SK-N-SH treated with all-trans-retinoic acid at 6 μM for 48 hours (cell line): ENCODE measurements around the gene CADM1.

Experiments used
- ATAC-seq: fragments of 200-7000 bp; cut with Tn5 transposase; 3 replicates; pipeline ENCODE4 v1.9.1; 2020; ENCODE audit warnings: mild to moderate bottlenecking, moderate library complexity
- ARNTL ChIP-seq: fragments of 450-650 bp; formaldehyde crosslinking; IDR thresholded peaks from 2 replicates; pipeline ENCODE4 v1.5.0; 2020; ENCODE audit warnings: low read depth, mild to moderate bottlenecking, moderate library complexity, borderline replicate concordance
- BACH2 ChIP-seq: fragments of 250-450 bp; sonication (Bioruptor Pico); IDR thresholded peaks from 2 replicates; pipeline ENCODE4 v1.9.0; 2021; ENCODE audit warnings: mild to moderate bottlenecking, borderline replicate concordance
- CSDC2 ChIP-seq: fragments of 250-450 bp; sonication (Bioruptor Pico); IDR thresholded peaks from 2 replicates; pipeline ENCODE4 v1.5.0; 2020; ENCODE audit warnings: mild to moderate bottlenecking, moderate library complexity
- ESRRG ChIP-seq: fragments of 250-450 bp; sonication (Bioruptor Pico); IDR thresholded peaks from 2 replicates; pipeline ENCODE4 v1.6.1; 2021; ENCODE audit warnings: mild to moderate bottlenecking
- GLIS3 ChIP-seq: fragments of 250-450 bp; sonication (Bioruptor Pico); IDR thresholded peaks from 2 replicates; pipeline ENCODE4 v1.5.0; 2020; ENCODE audit warnings: mild to moderate bottlenecking, moderate library complexity
- ISL1 ChIP-seq: fragments of 250-450 bp; sonication (Bioruptor Pico); IDR thresholded peaks from 2 replicates; pipeline ENCODE4 v2.1.2; 2022; ENCODE audit warnings: mild to moderate bottlenecking, moderate library complexity
- TCF4 ChIP-seq: fragments of 250-450 bp; sonication (Bioruptor Pico); IDR thresholded peaks from 2 replicates; pipeline ENCODE4 v1.8.0; 2021; ENCODE audit warnings: mild to moderate bottlenecking, moderate library complexity, borderline replicate concordance
- TOX ChIP-seq: fragments of 250-450 bp; sonication (Bioruptor Pico); IDR thresholded peaks from 2 replicates; pipeline ENCODE4 v1.8.0; 2021; ENCODE audit warnings: mild to moderate bottlenecking, moderate library complexity, borderline replicate concordance
- ZFP3 ChIP-seq: fragments of 250-450 bp; sonication (Bioruptor Pico); IDR thresholded peaks from 2 replicates; pipeline ENCODE4 v1.5.0; 2020; ENCODE audit warnings: mild to moderate bottlenecking, moderate library complexity
- ZNF565 ChIP-seq: fragments of 450-650 bp; formaldehyde crosslinking; conservative IDR thresholded peaks from 2 replicates; pipeline ENCODE4 v1.5.0; 2020; ENCODE audit warnings: low read depth, mild to moderate bottlenecking, moderate library complexity
- ZNF8 ChIP-seq: fragments of 450-650 bp; formaldehyde crosslinking; IDR thresholded peaks from 2 replicates; pipeline ENCODE4 v1.5.0; 2020; ENCODE audit warnings: mild to moderate bottlenecking, moderate library complexity
- TF ChIP-seq, protein P1 (sequence below): fragments of 250-450 bp; sonication (Bioruptor Pico); IDR thresholded peaks from 2 replicates; pipeline ENCODE4 v1.5.1; 2021; ENCODE audit warnings: mild to moderate bottlenecking, moderate library complexity
- TF ChIP-seq, protein P2 (sequence below): fragments of 250-450 bp; sonication (Bioruptor Pico); IDR thresholded peaks from 2 replicates; pipeline ENCODE4 v1.8.0; 2020; ENCODE audit warnings: mild to moderate bottlenecking, moderate library complexity, borderline replicate concordance
- TF ChIP-seq, protein P3 (sequence below): fragments of 250-450 bp; sonication (Bioruptor Pico); IDR thresholded peaks from 2 replicates; pipeline ENCODE4 v1.5.0; 2020; ENCODE audit warnings: mild to moderate bottlenecking, moderate library complexity
- TF ChIP-seq, protein P4 (sequence below): fragments of 250-450 bp; sonication (Bioruptor Pico); IDR thresholded peaks from 2 replicates; pipeline ENCODE4 v1.5.1; 2020; ENCODE audit warnings: low read depth, mild to moderate bottlenecking, moderate library complexity
- TF ChIP-seq, protein P5 (sequence below): fragments of 250-450 bp; sonication (Bioruptor Pico); IDR thresholded peaks from 2 replicates; pipeline ENCODE4 v1.8.0; 2021; ENCODE audit warnings: low read depth, mild to moderate bottlenecking, moderate library complexity, borderline replicate concordance

The CADM1 gene

DNA sequence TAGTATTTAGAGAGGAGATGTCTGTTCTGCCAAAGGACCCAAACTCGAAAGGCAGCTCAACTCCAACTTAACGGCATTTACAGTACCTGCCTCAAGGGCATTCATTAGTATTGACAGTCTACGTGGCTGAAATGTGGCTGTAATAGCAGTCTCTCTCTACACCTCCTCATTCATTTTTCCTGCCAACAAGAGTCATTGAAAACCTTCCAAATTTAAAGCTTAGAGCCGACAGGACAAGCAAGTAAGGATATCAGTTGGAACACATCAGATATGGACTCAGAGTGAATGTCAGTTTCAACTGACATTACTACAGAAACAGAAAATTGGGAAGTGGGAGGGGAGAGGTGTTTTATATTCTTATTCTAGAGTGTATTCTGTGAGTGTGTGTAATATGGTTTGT is 253.1 kb downstream of the CADM1 start (continued):
- TF ChIP-seq, protein P1, sequence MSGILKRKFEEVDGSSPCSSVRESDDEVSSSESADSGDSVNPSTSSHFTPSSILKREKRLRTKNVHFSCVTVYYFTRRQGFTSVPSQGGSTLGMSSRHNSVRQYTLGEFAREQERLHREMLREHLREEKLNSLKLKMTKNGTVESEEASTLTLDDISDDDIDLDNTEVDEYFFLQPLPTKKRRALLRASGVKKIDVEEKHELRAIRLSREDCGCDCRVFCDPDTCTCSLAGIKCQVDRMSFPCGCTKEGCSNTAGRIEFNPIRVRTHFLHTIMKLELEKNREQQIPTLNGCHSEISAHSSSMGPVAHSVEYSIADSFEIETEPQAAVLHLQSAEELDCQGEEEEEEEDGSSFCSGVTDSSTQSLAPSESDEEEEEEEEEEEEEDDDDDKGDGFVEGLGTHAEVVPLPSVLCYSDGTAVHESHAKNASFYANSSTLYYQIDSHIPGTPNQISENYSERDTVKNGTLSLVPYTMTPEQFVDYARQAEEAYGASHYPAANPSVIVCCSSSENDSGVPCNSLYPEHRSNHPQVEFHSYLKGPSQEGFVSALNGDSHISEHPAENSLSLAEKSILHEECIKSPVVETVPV, result no peak

DNA sequence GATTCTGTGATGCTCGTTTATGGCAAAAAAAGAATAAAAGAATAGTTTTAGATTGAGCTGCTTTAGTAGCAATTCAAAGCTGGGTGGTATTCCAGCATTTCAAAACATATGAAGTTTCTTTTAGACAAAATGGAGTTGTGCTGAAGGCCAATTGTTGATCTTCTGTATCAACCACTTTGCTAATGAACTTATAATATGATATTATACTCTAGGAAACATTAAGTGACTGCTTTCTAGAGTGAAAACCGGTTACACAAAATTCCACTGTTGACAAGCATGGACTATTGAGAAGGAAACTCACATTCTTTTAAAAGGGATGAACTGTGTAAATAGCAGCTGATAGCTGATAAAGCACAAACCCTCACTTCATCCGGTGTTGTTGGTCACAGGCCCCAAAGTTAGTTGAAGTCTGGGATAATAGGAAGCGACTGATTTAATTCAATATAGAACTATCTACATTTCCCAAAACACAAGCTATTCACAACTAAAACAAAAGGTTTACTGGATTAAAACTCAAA is 255.1 kb downstream of the CADM1 start:
- TF ChIP-seq ZNF565 (CRISPR knock-in tag) (no peak), GLIS3 (CRISPR knock-in tag) (no peak), ISL1 (CRISPR knock-in tag) (no peak), ZNF8 (no peak), ARNTL (CRISPR knock-in tag) (no peak), ESRRG (CRISPR knock-in tag) (no peak), TCF4 (no peak)
- TF ChIP-seq, protein P2, sequence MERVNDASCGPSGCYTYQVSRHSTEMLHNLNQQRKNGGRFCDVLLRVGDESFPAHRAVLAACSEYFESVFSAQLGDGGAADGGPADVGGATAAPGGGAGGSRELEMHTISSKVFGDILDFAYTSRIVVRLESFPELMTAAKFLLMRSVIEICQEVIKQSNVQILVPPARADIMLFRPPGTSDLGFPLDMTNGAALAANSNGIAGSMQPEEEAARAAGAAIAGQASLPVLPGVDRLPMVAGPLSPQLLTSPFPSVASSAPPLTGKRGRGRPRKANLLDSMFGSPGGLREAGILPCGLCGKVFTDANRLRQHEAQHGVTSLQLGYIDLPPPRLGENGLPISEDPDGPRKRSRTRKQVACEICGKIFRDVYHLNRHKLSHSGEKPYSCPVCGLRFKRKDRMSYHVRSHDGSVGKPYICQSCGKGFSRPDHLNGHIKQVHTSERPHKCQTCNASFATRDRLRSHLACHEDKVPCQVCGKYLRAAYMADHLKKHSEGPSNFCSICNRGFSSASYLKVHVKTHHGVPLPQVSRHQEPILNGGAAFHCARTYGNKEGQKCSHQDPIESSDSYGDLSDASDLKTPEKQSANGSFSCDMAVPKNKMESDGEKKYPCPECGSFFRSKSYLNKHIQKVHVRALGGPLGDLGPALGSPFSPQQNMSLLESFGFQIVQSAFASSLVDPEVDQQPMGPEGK (CRISPR knock-in tag), result no peak
- no peak for ATAC-seq

DNA sequence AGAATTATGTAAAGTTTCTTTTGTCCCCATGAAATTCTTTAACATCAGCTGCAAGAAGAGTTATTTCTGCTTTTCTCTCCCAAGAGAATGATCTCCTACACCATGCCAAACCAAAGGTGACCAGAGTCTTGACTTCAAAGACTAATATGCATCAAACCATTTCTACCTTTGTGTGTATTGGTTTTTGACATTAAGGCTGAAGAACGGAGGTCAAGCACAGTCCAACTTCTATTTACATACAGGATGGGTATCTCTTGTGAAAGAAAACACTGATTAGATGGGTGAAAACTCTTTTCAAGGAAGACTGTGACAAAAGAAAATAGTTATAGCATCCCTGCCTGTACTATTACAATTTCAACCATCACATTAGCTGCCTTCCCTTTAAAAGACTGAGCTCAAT is 256.3 kb downstream of the CADM1 start:
- TF ChIP-seq CSDC2 (no peak), ZNF8 (no peak), TCF4 (no peak), ESRRG (CRISPR knock-in tag) (no peak)
- TF ChIP-seq, protein P3, sequence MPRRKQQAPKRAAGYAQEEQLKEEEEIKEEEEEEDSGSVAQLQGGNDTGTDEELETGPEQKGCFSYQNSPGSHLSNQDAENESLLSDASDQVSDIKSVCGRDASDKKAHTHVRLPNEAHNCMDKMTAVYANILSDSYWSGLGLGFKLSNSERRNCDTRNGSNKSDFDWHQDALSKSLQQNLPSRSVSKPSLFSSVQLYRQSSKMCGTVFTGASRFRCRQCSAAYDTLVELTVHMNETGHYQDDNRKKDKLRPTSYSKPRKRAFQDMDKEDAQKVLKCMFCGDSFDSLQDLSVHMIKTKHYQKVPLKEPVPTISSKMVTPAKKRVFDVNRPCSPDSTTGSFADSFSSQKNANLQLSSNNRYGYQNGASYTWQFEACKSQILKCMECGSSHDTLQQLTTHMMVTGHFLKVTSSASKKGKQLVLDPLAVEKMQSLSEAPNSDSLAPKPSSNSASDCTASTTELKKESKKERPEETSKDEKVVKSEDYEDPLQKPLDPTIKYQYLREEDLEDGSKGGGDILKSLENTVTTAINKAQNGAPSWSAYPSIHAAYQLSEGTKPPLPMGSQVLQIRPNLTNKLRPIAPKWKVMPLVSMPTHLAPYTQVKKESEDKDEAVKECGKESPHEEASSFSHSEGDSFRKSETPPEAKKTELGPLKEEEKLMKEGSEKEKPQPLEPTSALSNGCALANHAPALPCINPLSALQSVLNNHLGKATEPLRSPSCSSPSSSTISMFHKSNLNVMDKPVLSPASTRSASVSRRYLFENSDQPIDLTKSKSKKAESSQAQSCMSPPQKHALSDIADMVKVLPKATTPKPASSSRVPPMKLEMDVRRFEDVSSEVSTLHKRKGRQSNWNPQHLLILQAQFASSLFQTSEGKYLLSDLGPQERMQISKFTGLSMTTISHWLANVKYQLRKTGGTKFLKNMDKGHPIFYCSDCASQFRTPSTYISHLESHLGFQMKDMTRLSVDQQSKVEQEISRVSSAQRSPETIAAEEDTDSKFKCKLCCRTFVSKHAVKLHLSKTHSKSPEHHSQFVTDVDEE, result no peak
- TF ChIP-seq, protein P4, sequence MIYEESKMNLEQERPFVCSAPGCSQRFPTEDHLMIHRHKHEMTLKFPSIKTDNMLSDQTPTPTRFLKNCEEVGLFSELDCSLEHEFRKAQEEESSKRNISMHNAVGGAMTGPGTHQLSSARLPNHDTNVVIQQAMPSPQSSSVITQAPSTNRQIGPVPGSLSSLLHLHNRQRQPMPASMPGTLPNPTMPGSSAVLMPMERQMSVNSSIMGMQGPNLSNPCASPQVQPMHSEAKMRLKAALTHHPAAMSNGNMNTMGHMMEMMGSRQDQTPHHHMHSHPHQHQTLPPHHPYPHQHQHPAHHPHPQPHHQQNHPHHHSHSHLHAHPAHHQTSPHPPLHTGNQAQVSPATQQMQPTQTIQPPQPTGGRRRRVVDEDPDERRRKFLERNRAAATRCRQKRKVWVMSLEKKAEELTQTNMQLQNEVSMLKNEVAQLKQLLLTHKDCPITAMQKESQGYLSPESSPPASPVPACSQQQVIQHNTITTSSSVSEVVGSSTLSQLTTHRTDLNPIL (CRISPR knock-in tag), result no peak
- ATAC-seq, result no peak

DNA sequence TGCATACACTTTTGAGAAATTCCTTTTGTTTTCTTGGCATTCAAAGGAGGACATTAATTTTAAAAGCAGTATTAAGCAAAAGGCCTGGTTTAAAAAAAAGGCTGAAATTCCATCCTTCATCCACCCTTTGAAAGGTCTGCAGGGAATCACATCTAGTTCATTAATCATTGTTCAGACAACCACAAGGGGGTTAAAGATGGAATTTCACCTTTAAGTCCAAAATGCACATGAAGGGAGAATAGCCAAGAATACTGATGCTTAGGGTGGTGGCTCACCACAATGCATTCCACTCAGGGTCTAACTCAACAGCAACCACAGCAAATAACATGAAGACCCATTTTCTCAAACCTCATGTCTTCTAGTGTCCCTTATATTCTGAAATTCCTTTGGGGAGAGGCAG is 256.9 kb downstream of the CADM1 start:
- ATAC-seq, result no peak
- TF ChIP-seq ISL1 (CRISPR knock-in tag) (no peak), BACH2 (CRISPR knock-in tag) (no peak), TCF4 (no peak), ZNF8 (no peak), ZFP3 (no peak), ESRRG (CRISPR knock-in tag) (no peak), TOX (CRISPR knock-in tag) (no peak)
- TF ChIP-seq, protein P5, sequence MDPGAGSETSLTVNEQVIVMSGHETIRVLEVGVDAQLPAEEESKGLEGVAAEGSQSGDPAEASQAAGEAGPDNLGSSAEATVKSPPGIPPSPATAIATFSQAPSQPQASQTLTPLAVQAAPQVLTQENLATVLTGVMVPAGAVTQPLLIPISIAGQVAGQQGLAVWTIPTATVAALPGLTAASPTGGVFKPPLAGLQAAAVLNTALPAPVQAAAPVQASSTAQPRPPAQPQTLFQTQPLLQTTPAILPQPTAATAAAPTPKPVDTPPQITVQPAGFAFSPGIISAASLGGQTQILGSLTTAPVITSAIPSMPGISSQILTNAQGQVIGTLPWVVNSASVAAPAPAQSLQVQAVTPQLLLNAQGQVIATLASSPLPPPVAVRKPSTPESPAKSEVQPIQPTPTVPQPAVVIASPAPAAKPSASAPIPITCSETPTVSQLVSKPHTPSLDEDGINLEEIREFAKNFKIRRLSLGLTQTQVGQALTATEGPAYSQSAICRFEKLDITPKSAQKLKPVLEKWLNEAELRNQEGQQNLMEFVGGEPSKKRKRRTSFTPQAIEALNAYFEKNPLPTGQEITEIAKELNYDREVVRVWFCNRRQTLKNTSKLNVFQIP (CRISPR knock-in tag), result no peak
- TF ChIP-seq, protein P1, result no peak
- TF ChIP-seq, protein P2 (CRISPR knock-in tag), result no peak
